GM20431 (cell line): ENCODE data around the gene IGFBP2.

ENCODE experiments used
- in situ Hi-C: fragments of 300-500 bp; cut with MseI, MboI; formaldehyde crosslinking; loops from one replicate; pipeline ENCODE4 v1.15.0; 2020; ENCODE audit warnings: low sequenced_read_pairs; ENCODE audit not compliant: unreplicated experiment

Gene IGFBP2

GRCh38 chr2:216695401-216695821 is 62.2 kb downstream of the IGFBP2 start, which contains the start of gene IGFBP5:
Gene IGFBP5, minus strand, starts transcription at chr2:216695549. Its CDS starts 774 bp downstream, at chr2:216694775.
- in situ Hi-C loops: loop anchor here (10.0 to 25.0 kb wide), 2 partner anchors 829 to 1017 kb away; no protein-coding TSS in a partner anchor

GRCh38 chr2:216696321-216696720 is 63.1 kb downstream of the IGFBP2 start:
- in situ Hi-C loops: loop anchor here (10.0 to 25.0 kb wide), 2 partner anchors 828 to 1016 kb away; no protein-coding TSS in a partner anchor

GRCh38 chr2:216696751-216697560 is 63.7 kb downstream of the IGFBP2 start:
- in situ Hi-C loops: loop anchor here (10.0 to 25.0 kb wide), 2 partner anchors 828 to 1015 kb away; no protein-coding TSS in a partner anchor

GRCh38 chr2:216698293-216698692 is 65.1 kb downstream of the IGFBP2 start:
- in situ Hi-C loops: loop anchor here (10.0 to 25.0 kb wide), 2 partner anchors 827 to 1014 kb away; no protein-coding TSS in a partner anchor

- in situ Hi-C loops: loop anchor here (10.0 to 25.0 kb wide), 2 partner anchors 826 to 1013 kb away; no protein-coding TSS in a partner anchor
These were observed 65.7 kb downstream of the IGFBP2 start for GRCh38 chr2:216698895-216699294.

GRCh38 chr2:216700088-216700567 is 66.9 kb downstream of the IGFBP2 start:
- in situ Hi-C loops: no loop called here

GRCh38 chr2:216700781-216701180 is 67.6 kb downstream of the IGFBP2 start:
- in situ Hi-C loops: no loop called here

- in situ Hi-C loops: no loop called here
These were observed 68.3 kb downstream of the IGFBP2 start for GRCh38 chr2:216701544-216701943.

- in situ Hi-C loops: no loop called here
These were observed 69.5 kb downstream of the IGFBP2 start for GRCh38 chr2:216702756-216703155.

GRCh38 chr2:216710551-216711301 is 77.5 kb downstream of the IGFBP2 start:
- in situ Hi-C loops: no loop called here

- in situ Hi-C loops: no loop called here
These were observed 78.1 kb downstream of the IGFBP2 start for GRCh38 chr2:216711348-216711747.

GRCh38 chr2:216713691-216714336 is 80.6 kb downstream of the IGFBP2 start:
- in situ Hi-C loops: no loop called here
